ENCODE measurements around the gene KCTD17.

The KCTD17 gene

DNA sequence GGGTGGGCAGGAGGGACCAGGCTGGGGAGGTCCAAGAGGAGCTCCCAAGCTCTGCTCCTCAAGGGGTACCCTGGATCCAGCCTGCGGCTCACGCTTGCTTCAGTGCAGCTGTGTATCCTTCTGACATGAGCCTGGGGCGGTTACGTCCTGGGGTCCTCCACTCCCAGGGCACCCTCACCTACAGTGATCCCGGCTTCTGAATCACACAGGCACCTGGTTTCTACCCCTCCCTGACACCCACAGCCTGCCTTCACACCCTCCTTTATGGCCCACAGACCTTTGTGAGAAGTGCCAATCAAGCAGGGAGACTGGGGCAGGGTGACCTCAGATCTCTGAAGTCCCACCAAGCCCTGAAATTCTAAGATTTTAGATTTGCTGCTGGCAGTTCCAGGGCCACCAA is 30.5 kb upstream of the KCTD17 start:
- no peak for DNase-seq

DNA sequence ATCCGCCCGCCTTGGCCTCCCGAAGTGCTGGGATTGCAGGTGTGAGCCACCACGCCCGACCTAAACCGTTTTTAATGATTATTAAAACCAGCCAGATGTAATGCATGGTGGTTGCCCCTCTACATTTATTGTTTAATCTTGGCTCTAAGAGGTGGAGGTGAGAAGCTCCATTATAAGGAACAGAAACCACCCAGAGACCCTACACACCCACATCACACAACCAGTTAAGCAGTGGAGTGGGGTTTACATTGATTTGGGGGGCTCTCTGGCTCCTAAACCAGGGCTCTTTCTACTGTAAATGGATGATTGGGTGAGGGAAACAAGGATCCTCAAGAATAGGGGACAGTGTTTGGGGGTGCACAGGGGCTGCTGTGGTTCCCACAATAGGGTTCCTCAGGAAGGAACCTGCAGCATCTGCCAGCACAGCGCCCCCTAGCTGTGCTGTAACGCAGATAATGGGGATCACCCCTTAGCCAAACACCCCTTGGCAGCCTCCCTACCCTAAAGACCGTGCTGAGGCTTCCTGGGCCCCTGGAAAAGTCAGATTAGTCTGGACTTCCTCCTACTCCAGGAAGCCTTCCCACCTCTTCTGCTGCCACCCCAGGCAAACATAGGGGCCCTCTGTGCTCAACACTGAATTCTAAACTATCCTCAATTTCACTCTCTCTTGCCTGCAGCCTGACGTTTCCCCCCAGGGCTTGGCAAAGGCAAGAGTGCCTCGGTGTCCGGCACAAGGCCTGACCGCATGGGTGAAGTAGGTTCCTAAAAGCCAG is 29.6 kb upstream of the KCTD17 start:
- peak; percentile 53 to 62 for DNase-seq

DNA sequence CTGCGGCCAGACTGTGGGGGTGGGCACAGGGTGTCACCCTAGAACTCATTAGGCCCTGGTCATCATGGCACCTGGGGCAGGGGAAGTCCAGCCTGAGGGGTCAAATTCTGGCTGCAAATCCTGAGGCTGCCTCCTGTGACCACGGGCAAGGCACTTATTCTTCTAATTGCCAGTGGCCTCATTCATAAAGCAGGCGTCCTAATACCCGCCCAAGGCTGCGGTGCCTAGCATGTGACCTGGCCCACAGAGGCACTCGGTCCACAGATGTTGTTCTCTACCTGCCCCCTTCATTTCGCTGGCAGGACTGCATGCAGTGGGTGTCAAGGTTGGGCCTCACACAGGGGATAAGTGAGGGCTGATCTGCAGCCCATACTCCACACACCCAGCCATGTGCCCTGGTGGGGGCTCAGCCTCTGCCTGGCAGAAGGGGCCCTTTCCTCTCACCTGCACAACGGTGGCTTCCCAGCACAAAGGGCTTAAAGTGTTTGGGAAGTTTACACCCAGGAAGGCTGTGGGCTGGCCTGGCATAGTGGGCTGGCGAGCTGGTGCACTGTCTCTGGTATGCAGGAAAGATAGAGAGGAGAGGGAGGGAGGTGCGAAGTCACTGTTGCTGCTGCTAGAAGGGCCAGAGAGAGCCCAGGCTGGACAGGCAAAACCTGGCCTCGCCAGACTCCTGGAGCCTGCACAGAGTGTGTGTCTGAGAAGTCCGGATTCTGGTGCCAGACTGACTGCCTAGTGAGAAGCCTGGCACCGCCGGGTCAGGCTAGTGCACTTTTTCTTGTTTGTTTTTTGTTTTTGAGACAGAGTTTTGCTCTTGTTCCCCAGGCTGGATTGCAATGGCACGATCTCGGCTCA is 28.8 kb upstream of the KCTD17 start:
- no peak for DNase-seq

DNA sequence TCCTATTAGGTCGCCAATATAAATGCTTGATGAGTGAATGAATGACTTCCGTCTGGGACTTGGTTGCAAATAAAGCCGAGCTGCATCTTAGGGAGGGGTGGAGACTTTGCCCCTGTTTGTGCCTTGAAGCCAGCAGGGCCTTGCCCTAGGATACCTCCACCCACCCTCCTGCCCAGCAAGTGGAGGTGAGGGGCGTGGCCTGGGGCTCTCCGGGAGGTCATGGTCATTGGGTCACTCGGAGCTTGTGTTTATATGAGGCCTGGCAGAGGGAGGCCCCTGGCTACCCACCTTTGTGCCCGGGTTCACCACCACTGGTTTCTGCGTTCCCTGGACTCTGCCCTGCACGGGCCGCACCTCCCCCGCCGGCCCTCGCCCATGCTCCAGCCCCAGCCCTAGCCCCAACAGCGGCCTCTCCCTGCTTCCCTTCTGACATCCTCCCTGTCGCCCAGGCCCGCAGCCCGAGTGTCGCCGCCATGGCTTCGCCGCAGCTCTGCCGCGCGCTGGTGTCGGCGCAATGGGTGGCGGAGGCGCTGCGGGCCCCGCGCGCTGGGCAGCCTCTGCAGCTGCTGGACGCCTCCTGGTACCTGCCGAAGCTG is 27.7 kb upstream of the KCTD17 start:
- no peak for DNase-seq

DNA sequence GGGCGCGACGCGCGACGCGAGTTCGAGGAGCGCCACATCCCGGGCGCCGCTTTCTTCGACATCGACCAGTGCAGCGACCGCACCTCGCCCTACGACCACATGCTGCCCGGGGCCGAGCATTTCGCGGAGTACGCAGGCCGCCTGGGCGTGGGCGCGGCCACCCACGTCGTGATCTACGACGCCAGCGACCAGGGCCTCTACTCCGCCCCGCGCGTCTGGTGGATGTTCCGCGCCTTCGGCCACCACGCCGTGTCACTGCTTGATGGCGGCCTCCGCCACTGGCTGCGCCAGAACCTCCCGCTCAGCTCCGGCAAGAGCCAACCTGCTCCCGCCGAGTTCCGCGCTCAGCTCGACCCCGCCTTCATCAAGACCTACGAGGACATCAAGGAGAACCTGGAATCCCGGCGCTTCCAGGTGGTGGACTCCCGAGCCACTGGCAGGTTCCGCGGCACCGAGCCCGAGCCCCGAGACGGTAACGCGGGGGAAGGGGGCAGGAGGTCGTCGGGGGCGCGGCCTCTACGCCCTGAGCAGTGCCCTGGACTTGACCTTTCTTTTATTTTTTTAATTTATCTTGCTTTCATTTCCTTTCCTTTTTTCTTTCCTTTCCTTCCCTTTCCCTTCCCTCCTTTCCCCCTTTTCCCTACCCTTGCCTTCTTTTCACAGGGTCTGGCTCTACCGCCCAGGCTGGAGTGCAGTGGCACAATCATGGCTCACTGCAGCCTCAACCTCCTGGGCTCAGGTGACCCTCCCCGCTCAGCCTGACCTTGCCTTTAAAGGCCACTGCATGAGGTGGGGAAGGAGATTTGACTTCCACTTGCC is 27.0 kb upstream of the KCTD17 start:
- DNase-seq = no peak

DNA sequence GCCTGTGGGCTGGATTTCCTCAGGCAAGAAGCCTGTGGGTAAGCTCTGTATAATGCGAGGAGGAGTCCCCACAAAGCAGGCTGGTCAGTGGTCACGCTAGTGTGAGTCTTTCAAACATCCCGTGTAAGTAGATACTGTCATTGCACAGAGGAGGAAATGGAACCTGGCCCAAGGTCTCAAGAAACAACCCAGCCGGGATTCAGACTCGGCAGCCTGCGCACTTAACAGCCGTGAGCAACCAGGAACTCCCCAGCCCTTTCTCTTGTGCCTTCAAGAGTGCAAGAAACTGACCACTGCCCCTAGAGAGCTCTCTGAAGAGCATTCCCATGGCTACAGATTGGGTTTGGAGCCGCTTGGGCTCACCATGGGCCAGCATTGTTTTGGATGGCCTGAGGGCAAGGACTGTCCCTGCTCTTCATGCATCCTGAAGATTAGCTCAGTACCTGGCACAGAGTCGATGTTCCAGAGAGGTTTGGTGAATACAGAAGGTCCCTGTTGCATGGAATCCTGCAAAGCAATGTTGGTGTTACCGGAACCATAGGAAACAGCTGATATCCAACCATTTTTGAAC is 26.0 kb upstream of the KCTD17 start:
- no peak for DNase-seq

DNA sequence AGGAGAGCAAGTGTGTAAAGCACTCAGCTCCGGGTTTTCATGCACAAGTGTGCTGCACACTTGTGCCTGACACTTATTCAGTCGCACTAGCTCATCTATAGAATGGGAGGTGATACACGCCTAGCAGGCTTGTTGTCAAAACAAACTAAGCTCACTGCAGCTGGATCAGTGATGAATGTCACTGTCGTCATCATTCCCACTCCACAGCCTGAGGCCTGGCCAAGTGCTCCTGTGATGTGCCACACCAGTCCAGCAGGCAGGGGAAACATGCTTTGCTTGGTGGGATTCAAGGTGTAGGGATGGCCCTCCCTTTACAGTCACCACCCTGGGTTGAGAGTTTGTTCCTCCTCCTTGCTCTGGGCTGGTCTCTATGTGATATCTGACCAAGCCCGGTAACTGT is 25.2 kb upstream of the KCTD17 start:
- no peak for DNase-seq

DNA sequence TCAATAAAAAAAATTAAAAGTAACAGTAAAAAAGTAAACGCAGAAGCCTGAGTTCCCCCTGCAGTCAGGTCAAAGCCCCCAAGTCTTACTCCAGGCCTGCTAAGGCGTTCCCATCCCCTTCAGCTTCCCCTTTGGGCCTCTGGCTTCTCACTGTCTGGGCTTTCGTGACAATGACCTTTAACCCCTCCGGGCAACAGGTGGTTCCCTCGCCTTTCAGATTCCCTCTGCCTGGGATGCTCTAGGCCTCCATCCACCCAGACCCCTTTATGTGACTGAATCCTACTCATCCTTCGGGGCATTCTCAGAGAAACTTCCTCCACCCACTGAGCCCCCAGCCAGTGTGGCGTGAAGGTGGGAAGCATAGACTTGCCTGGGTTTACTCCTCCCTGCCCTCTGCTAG is 24.0 kb upstream of the KCTD17 start:
- no peak for DNase-seq

DNA sequence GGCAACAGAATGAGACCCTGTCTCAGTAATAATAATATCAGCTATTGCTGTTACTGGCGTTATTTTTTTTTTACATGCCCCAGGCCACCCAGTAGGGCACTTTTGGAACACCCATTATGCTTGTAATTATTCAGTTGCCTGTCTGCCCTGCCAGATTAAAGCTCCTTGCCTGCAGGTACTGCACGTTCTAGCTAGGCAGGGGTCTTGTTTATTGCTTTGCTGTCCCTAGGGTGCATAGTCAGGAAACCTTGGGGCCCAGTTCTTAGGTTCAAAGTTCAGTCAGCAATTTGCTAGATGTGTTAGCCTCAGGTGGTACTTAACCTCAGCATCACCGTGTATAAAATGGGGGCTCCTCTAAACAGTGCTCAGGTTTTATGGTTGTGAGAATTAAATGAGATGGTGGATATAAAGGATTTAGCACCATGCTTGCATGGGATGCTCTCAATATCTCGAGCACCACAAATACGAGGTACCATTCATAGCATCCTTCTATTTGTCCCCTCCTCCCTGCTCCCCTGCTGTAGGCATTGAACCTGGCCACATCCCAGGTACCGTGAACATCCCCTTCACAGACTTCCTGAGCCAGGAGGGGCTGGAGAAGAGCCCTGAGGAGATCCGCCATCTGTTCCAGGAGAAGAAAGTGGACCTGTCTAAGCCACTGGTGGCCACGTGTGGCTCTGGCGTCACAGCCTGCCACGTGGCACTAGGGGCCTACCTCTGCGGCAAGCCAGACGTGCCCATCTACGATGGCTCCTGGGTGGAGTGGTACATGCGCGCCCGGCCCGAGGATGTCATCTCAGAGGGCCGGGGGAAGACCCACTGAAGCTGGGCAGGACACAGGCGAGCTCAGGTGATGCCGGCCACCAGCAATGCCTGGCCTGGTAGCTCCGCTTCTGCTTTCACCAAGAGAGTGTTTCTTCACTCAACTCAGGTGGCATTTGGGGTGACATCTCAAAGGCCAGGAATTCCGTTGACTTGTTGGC is 22.6 kb upstream of the KCTD17 start:
- no peak for DNase-seq

DNA sequence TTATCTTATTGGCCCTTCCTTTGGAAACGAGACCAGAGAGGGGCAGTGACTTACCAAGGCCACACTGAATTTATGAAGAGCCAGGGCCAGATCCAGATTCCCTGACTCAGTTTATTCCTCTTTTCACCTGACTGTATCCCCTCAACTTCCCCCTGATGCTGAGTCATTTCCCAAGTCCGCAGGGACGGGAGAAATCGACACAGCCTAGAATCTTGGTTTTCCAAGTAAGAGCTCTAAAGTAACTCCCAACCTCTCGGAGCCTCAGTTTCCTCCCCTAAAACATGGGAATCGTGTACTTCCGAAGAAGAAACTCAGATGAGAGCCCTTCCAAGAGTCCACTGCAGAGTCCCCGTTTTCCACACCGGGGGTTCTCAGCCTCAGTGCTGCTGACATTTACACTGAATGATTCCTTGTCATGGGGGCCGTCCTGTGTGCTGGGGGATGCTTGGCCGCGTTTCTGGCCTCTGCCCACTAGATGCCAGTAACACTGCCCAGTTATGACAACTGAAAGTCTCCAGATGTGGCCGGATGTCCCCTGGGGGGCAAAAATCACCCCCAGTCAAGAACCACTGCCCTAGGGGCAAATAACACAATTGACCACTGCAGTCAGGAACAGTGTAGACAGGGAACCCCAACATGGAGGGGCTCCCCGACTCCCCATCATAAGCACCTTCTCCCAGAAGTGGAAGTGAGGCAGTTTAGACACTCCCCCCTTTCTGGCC is 20.8 kb upstream of the KCTD17 start:
- no peak for DNase-seq

DNA sequence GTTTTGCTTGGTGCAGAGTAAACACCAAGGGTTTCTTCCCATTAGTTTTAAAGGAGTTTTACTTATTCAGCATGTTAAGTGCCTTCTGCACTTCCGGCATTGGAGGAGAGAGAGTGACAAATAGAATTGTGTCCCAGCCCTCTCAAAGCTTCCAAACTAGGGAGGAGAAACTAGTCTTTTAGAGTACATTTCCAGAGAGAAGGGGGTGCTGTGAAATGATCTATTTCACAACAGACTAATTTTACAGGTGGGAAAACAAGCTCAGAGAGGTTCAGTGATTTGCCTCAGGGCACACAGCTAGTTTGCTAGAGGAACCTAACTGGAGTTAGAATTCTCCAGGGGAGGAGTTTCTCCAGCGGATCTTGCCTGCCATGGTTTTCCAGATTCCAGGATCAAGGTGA is 19.4 kb upstream of the KCTD17 start:
- no peak for DNase-seq

DNA sequence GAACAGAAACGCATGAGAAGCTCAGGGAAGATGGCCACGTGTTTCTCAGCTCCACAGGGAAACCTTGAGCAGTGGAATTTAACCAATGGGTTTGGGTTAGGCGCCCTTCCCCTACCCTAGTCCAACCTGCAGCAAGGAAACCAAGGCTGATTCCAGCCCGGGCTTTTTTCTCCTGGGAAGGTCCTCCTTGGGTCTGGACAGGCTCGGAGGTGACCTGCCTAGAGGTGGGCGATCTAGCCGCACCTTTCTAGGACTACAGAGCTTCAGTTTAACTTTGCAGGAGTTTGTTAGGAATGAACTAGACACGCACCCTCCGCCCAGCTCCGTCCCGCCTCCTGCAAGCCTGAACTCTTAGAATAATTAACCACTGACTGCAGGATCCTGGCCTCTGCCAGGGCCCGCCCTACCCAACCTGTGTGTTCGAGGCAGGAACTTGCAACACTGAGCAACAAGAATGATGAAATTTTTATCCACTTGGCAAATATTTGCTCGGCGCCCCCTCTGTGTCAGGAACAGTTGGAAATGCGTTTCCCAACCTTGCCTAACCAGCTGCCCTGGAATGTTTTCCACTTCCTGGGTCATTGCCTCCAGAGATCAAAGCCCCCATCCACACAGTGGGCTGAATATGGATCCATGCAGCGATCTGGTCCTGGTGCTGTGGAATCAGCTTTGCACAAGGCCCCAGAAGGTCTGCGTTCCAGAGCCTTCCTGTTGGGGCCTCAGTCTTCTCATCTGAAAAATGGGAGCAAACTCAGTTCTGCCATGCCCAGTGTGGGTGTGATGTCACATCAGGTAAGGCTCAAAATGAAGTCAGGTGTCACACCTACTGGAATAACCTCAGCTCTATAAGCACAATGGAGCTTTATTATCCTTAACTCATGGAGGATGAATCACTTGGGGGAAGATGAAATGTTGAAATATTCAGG is 18.7 kb upstream of the KCTD17 start:
- DNase-seq = no peak

DNA sequence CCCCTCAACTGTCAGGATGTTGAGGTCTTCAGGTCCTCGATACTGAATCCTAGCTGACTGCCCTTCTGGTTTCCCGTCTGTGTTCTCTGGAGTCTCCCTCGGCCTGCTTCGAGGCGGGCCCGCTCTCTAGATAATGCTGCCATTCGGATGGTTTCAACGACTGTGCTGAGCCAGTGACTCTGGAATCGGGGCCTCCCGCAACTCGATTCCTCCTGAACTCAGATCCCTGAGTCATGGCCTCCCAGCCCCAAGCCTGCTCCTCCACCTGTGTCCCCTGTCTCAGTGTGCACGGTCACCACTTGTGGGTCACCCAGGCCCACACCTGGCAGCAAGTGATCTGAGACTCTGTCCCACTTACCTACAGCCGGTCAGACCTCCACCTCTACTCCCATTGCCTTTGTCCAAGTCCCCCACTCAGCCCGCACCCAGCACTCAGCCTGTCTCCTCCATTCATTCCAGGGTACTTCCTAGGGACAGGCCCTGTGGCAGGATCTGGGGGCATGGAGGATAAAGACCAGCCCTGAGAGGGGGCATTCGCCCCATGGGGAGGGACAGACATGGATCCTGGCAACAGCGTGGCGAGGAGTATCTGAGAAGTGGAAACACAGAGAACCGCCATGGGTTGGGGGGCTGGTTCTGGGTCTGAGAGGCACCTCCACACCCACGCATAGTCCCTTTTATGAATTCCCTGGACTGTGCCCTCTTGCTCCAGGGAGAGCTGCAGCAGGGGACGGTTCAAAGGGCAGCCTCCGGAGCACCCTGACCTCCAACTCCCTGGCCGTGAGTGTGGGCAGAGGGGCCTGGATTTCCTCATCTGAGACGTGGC is 17.7 kb upstream of the KCTD17 start:
- DNase-seq = no peak

DNA sequence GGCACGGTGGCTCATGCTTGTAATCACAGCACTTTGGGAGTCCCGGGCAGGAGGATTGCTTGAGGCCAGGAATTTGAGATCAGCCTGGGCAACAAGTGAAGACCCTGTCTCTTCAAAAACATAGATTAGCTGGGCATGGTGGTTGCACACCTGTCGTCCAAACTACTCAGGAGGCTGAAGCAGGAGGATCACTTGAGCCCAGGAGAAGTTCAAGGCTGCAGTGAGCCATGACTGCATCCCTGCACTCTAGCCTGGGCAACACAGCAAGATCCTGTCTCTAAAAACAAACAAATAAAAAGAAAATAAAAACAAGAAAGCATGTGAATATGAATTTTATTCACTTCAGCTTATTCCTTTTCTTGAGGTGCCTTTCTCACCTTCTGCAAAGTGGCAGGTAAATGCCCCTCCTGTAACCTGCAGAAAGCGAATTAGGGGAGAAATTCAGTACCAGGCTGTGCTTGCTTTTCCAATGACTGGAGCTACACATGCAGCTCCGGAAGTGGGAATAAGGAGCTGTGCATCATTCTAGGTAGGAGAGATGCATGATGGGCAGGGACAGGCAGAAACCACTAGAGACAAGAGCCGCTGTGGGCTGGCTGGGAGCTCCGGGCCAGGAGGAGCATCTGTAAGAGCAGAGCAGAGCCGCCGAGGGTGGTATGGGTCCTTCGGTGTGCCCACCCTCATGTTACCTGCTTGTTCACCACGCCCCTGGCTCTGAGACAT is 14.7 kb upstream of the KCTD17 start:
- DNase-seq = no peak

DNA sequence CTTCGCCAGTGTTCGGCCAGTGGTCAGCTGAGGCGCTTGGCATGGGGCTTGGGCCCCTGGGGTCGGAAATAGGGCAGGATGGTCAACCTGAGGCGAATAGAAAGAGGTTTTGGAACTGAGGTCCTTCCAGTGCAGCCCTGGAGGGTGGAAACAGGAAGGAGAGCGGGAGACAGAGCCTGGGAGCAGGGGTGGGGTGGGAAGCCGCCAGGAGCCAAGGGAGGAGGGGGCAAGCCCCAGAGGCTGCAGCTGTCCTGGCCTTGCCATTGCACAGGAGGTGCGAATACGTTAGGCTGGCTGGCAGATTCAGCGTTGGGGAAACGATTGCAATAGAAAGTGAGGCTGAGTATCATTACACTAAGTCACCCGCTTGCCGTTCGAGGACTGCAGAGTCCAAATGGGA is 13.9 kb upstream of the KCTD17 start:
- no peak for DNase-seq

DNA sequence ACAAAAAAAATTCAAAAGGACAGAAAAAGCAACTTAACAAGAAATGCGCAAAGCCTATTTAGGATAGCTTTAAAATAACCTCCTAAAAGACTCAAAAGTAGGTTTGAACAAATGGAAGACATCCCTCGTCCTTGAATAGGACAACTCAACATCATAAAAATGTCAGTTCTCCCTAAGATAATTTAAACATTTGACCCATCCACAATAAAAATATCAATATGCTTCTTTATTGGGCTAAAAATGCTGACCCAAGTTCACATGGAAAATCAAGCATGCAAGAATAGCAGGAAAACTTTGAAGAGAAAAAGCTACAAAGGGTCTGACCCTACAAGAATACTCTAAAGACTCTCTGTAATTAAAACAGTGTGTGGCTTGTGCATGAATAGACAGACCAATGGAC is 12.1 kb upstream of the KCTD17 start:
- no peak for DNase-seq

DNA sequence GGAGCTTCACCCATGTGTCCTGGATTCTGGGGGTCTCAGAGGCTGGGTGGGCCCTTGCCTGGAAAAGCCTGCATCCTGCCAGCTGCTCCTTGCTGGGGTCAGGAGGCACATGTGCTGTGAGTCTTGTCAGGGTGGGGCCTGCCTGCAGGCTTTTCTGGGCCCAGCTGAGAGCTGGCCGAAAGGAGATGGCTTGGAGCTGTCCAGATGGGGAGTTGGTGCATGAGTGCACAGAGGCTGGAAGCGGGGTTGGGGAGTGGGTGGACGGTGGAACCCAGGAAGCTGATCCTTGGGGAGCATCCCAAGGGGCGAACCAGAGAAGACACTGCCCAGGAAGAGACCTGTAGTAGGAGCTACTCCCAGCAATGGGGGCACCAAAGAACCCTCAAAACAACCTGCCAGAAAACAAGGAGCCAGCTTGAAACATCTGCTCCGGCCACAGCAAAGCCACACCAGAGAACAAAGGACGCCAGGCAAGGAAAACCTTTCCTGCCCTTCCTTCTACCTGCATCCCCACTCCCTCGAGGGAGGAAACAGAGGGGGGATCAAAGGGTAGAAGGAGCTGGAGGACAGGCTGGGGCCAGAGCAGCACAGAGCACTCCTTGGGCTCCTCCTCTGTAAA is 8.2 kb upstream of the KCTD17 start:
- no peak for DNase-seq
